Measurements from ENCODE around the gene RASA4B.
"Not testable (repeated sequence)": the region's sequence is repeated elsewhere in the genome, so short reads cannot be mapped to it uniquely, and the experiment has no call there.

Gene RASA4B

GRCh38 chr7:102472126-102473041 lies 45.2 kb downstream of the RASA4B start:
- DNase-seq = no peak

GRCh38 chr7:102471791-102472125 lies 45.8 kb downstream of the RASA4B start:
- DNase-seq = no peak

- DNase-seq = no peak
These were observed 47.4 kb downstream of the RASA4B start for GRCh38 chr7:102469972-102470825.

GRCh38 chr7:102469351-102469971 lies 48.1 kb downstream of the RASA4B start:
- DNase-seq = no peak

- no peak for DNase-seq
These were observed 48.9 kb downstream of the RASA4B start for GRCh38 chr7:102468478-102469350.

- DNase-seq = no peak
These were observed 49.7 kb downstream of the RASA4B start for GRCh38 chr7:102467581-102468477.

GRCh38 chr7:102466097-102466496 lies 51.5 kb downstream of the RASA4B start:
- DNase-seq = no peak

- DNase-seq = peak; percentile 63
These were observed 52.8 kb downstream of the RASA4B start, which contains the start of the genes ALKBH4 and LRWD1 for GRCh38 chr7:102464577-102465280. TSS of gene ALKBH4 (minus strand) at chr7:102464863. CDS start at chr7:102464836, 27 bp downstream. TSS of gene LRWD1 (plus strand) at chr7:102464984. CDS start at chr7:102465081, 97 bp downstream.

- no peak for DNase-seq
These were observed 53.6 kb downstream of the RASA4B start for GRCh38 chr7:102463841-102464576.

- no peak for DNase-seq
These were observed 57.1 kb downstream of the RASA4B start for GRCh38 chr7:102460467-102460866.

- no peak for DNase-seq
These were observed 58.2 kb downstream of the RASA4B start for GRCh38 chr7:102459221-102459844.

- DNase-seq = no peak
These were observed 60.1 kb downstream of the RASA4B start for GRCh38 chr7:102457352-102457924.

GRCh38 chr7:102456327-102456726 lies 61.2 kb downstream of the RASA4B start:
- DNase-seq = no peak

- no peak for DNase-seq
These were observed 62.0 kb downstream of the RASA4B start for GRCh38 chr7:102455596-102455995.

- not testable (repeated sequence) for DNase-seq
These were observed 62.6 kb downstream of the RASA4B start for GRCh38 chr7:102454932-102455331.

GRCh38 chr7:102454468-102454867 lies 63.1 kb downstream of the RASA4B start:
- no peak for DNase-seq

GRCh38 chr7:102453319-102453718 lies 64.3 kb downstream of the RASA4B start:
- no peak for DNase-seq

- DNase-seq = no peak
These were observed 65.1 kb downstream of the RASA4B start for GRCh38 chr7:102452451-102452850.
